Gastrocnemius medialis (tissue), 4 donors: ENCODE results near the gene CTRB1. TPM values are rescaled to one million over a fixed set of nuclear protein-coding genes. Genes with fewer than 3 reads are reported as not detected.
A peak's percentile ranks its signal among the peaks of the same experiment; 100 is the strongest.
"Not testable (repeated sequence)": the region's sequence is repeated elsewhere in the genome, so short reads cannot be mapped to it uniquely, and the experiment has no call there.

Source experiments
- ATAC-seq, 2 donors: fragments of 150-250 bp; one replicate each; pipeline ENCODE4 v1.9.1; 2016
- DNase-seq, 2 donors: peaks; one replicate each; pipeline ENCODE4 v3.0.0-alpha.2; 2019
- H3K27ac ChIP-seq, 4 donors: fragments of 200-600 bp; sonication (generic); 1 replicate in 1 of 4; 2 replicates in 3 of 4; pipeline ENCODE4 v1.5.1; 2016 to 2018; ENCODE audit warnings: mild to moderate bottlenecking in 2 of 4, moderate library complexity in 1 of 4
- H3K27me3 ChIP-seq, 3 donors: fragments of 200-600 bp; sonication (generic) in 2 of 3; 1 replicate in 1 of 3; 2 replicates in 2 of 3; pipeline versions ENCODE4 v1.5.1 to v1.6.0; 2016 to 2019; ENCODE audit warnings: mild to moderate bottlenecking in 1 of 3, moderate library complexity in 1 of 3
- H3K36me3 ChIP-seq, 2 donors: fragments of 200-600 bp; sonication (generic) in 1 of 2; one replicate each; pipeline ENCODE4 v1.5.1; 2017 to 2018
- H3K4me1 ChIP-seq, 2 donors: fragments of 200-600 bp; sonication (generic) in 1 of 2; one replicate each; pipeline ENCODE4 v1.5.1; 2016 to 2017; ENCODE audit warnings: mild to moderate bottlenecking in 2 of 2
- H3K4me3 ChIP-seq, 4 donors: fragments of 200-600 bp; sonication (generic) in 3 of 4; 1 replicate in 1 of 4; 2 replicates in 3 of 4; pipeline ENCODE4 v1.5.1; 2016 to 2019; ENCODE audit warnings: mild to moderate bottlenecking in 2 of 4
- H3K9me3 ChIP-seq, 3 donors: fragments of 200-600 bp; sonication (generic) in 2 of 3; 1 replicate in 1 of 3; 2 replicates in 2 of 3; pipeline ENCODE4 v1.5.1; 2016 to 2019
- CTCF ChIP-seq, 5 experiments: fragments of 450-650 bp in 3 of 5; fragments of 200-600 bp in 2 of 5; sonication (generic) in 2 of 5; IDR thresholded peaks in 4 of 5; conservative IDR thresholded peaks in 1 of 5; 1 replicate in 4 of 5; 2 replicates in 1 of 5; pipeline ENCODE4 v1.5.1; 2016 to 2019; ENCODE audit warnings: antibody characterized with exemption in 5 of 5, mild to moderate bottlenecking in 3 of 5, moderate library complexity in 3 of 5
- POLR2A ChIP-seq, 2 donors: fragments of 450-650 bp; IDR thresholded peaks; one replicate each; pipeline ENCODE4 v1.6.1; 2017; ENCODE audit warnings: antibody characterized with exemption in 2 of 2, mild to moderate bottlenecking in 2 of 2, moderate library complexity in 2 of 2
- in situ Hi-C, 4 donors: fragments of 200-750 bp; cut with MboI; loops; one replicate each; pipeline versions ENCODE4 v1.15.0 to v1.8.0; 2017; ENCODE audit warnings: low sequenced_read_pairs in 4 of 4
- intact Hi-C: fragments of 100-400 bp; cut with DNase I; formaldehyde crosslinking; loops from one replicate; pipeline ENCODE4 v1.15.1; 2023; ENCODE audit warnings: low total_unique reads
- total RNA-seq, 4 donors: library from RNA; depleted of rRNA; stranded (reverse); fragments of >200 nt; gene quantifications; one replicate each; pipeline versions ENCODE4 v1.1.0 to v1.2.3, GENCODE V29; 2016

Gene CTRB1
- total RNA-seq, 4 donors from 2014 or later: not detected

- no peaks in the 10 kb centered on the region for H3K9me3 ChIP-seq
- ATAC-seq (peak; percentile 37 to 51), DNase-seq (peak; percentile 70 to 86)
- H3K4me1 ChIP-seq: peaks cover 56 to 62% of the 10 kb centered on the region in 2 donors
- H3K27ac ChIP-seq: peak overlapping the region; percentile 95 to 100 (median 98)
- H3K36me3 ChIP-seq: no peaks in the 10 kb centered on the region
- H3K4me3 ChIP-seq: peak overlapping the region; percentile 75 to 97 (median 90)
- in situ Hi-C loops (no loop called here), intact Hi-C loops (loop anchor here (2.0 to 10.0 kb wide), 2 partner anchors 27 to 151 kb away; partner anchors contain the start of gene LDHD)
- H3K27me3 ChIP-seq: no peaks in the 10 kb centered on the region
- peak; percentile 97 to 98 for TF ChIP-seq POLR2A (IDR thresholded peaks at IDR 0.05)
- TF ChIP-seq CTCF (IDR thresholded peaks at IDR 0.05 in 4 of 5, conservative IDR thresholded peaks at IDR 0.05 in 1 of 5): no peak
These were observed 47.3 kb downstream of the CTRB1 start for GRCh38 chr16:75265911-75266701.

GRCh38 chr16:75266738-75267630 lies 48.2 kb downstream of the CTRB1 start:
- DNase-seq (peak in 1 of 2 donors; percentile 39), ATAC-seq (no peak)
- Histone ChIP-seq H3K4me1 (peaks cover 47 to 53% of the 10 kb centered on the region in 2 donors), H3K9me3 (no peaks in the 10 kb centered on the region), H3K4me3 (peak overlapping the region in 3 of 4 donors; percentile 75 to 97 (median 84)), H3K27ac (peak overlapping the region; percentile 95 to 100 (median 98)), H3K36me3 (no peaks in the 10 kb centered on the region), H3K27me3 (no peaks in the 10 kb centered on the region)
- intact Hi-C loops (loop anchor here (10.0 kb wide), 1 partner anchor 152 kb away; the partner anchor contains the start of gene LDHD), in situ Hi-C loops (no loop called here)
- TF ChIP-seq POLR2A (IDR thresholded peaks at IDR 0.05) (no peak), CTCF (IDR thresholded peaks at IDR 0.05 in 4 of 5, conservative IDR thresholded peaks at IDR 0.05 in 1 of 5) (no peak)

GRCh38 chr16:75267631-75268264 lies 49.0 kb downstream of the CTRB1 start:
- Histone ChIP-seq H3K27ac (peak overlapping the region; percentile 95 to 100 (median 98)), H3K36me3 (no peaks in the 10 kb centered on the region), H3K9me3 (no peaks in the 10 kb centered on the region), H3K27me3 (no peaks in the 10 kb centered on the region), H3K4me3 (no peak overlapping the region), H3K4me1 (peaks cover 39 to 45% of the 10 kb centered on the region in 2 donors)
- ATAC-seq (peak; percentile 45 to 63), DNase-seq (peak; percentile 90 to 97)
- TF ChIP-seq POLR2A (IDR thresholded peaks at IDR 0.05) (peak; percentile 82 to 86), CTCF (IDR thresholded peaks at IDR 0.05 in 4 of 5, conservative IDR thresholded peaks at IDR 0.05 in 1 of 5) (no peak)
- in situ Hi-C loops: no loop called here
- intact Hi-C loops: loop anchor here (1.0 to 10.0 kb wide), 2 partner anchors 38 to 153 kb away; partner anchors contain the start of gene LDHD

- H3K27ac ChIP-seq, H3K36me3 ChIP-seq, H3K27me3 ChIP-seq, ATAC-seq, in situ Hi-C loops, H3K9me3 ChIP-seq, H3K4me3 ChIP-seq, DNase-seq: not testable (repeated sequence)
- intact Hi-C loops: loop anchor here (10.0 kb wide), 1 partner anchor 155 kb away; the partner anchor contains the start of gene LDHD
- H3K4me1 ChIP-seq: peaks cover 25 to 30% of the 10 kb centered on the region in 2 donors
These were observed 50.6 kb downstream of the CTRB1 start for GRCh38 chr16:75269358-75269757.
